GM13977 (cell line): ENCODE results near the gene REC114.
"Not testable (repeated sequence)": the region's sequence is repeated elsewhere in the genome, so short reads cannot be mapped to it uniquely, and the experiment has no call there.

Experiments
- DNase-seq: peaks from one replicate; pipeline ENCODE4 v3.0.0; 2012; ENCODE audit warnings: low spot score
- in situ Hi-C: fragments of 300-500 bp; cut with MboI; formaldehyde crosslinking; loops from one replicate; pipeline ENCODE4 v1.12.0; 2022; ENCODE audit warnings: low sequenced_read_pairs, low pct_unique_long_range_greater_than_20kb, mixed read lengths, inconsistent platforms; ENCODE audit not compliant: unreplicated experiment
- TF ChIP-seq, protein P1 (sequence below): IDR thresholded peaks from 2 replicates; pipeline ENCODE4 v1.5.1; 2012; ENCODE audit warnings: mild to moderate bottlenecking, control low read depth; ENCODE audit not compliant: insufficient read depth; ENCODE audit errors: extremely low read depth, missing control alignments

The REC114 gene

DNA sequence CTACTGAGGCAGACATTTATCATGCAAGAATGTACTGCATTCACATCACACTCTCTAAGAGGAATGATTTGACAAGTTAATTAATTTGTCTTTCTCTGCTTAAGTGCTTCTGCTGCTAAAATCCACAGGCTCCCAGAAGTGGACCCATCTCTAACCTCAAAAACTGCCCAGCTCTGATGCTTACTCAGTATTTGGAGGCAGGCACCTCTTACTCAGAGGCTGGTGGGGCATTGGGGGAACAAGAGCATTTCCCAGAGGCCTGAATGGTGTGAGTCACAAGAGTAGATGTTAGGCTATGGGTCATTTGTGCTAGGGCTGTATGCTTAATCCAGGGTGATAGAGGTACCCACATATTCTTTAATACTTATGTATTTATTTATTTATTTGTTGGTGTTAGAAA, 39.8 kb upstream of the REC114 start:
- TF ChIP-seq, protein P1, sequence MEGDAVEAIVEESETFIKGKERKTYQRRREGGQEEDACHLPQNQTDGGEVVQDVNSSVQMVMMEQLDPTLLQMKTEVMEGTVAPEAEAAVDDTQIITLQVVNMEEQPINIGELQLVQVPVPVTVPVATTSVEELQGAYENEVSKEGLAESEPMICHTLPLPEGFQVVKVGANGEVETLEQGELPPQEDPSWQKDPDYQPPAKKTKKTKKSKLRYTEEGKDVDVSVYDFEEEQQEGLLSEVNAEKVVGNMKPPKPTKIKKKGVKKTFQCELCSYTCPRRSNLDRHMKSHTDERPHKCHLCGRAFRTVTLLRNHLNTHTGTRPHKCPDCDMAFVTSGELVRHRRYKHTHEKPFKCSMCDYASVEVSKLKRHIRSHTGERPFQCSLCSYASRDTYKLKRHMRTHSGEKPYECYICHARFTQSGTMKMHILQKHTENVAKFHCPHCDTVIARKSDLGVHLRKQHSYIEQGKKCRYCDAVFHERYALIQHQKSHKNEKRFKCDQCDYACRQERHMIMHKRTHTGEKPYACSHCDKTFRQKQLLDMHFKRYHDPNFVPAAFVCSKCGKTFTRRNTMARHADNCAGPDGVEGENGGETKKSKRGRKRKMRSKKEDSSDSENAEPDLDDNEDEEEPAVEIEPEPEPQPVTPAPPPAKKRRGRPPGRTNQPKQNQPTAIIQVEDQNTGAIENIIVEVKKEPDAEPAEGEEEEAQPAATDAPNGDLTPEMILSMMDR, result no peak
- in situ Hi-C loops, result no loop called here
- DNase-seq, result no peak

- no peak for DNase-seq
- in situ Hi-C loops, result no loop called here
- TF ChIP-seq, protein P1, result no peak
These were observed 28.1 kb upstream of the REC114 start for GRCh38 chr15:73414876-73415275.

- in situ Hi-C loops, result no loop called here
- DNase-seq, result no peak
- TF ChIP-seq, protein P1, result no peak
These were observed 18.5 kb upstream of the REC114 start for GRCh38 chr15:73424506-73424905.

DNA sequence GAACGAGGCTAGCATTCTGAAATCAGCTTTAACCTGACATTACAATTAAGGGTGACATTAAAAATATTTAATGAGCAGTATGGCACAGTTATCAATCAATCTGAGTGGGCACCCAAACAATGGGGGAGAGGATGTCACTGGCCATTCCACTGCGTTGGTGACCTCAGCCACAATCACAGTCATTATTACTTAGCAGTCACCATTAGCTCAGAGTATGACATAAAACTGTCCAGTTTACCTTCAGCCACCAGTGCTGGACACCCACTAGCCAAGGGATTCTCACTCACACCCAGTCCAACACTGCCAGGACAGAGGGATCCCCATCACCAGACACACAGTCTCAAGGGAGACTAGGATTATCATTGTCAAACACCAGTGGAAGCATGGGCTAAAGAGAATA, 17.5 kb upstream of the REC114 start:
- in situ Hi-C loops, result no loop called here
- TF ChIP-seq, protein P1, result no peak
- DNase-seq, result no peak

DNA sequence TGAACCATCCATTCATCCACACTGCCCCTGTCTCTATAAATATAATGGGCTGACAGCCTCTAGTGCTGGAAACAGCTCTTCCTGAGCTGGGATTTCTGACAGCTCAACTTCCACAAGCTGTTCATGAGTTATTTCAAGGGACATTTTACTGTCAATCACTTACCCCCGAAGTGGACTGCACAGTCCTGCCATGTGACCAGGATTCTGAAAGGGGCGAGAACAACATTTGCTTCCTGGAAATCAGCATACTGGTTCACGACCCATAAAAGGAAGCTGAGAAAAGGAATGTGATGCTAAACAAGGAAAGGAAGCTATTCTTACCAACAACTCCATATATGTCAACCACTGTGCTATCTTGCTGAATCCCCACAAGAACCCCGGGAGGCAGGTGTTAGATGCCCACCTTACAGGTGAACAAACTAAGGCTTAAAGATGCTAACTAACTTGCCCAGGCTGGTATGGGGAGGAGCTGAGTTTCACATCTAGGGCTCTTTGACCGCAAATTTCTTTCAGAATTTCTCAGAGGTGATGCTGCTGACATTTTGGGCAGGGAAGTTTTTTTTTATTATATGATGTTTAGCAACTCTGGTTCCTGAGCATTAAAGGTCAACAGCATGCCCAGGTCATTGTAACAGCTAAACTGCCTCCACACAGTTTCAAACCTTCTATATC, 16.5 kb upstream of the REC114 start:
- in situ Hi-C loops, result no loop called here
- DNase-seq, result no peak
- TF ChIP-seq, protein P1, result no peak

DNA sequence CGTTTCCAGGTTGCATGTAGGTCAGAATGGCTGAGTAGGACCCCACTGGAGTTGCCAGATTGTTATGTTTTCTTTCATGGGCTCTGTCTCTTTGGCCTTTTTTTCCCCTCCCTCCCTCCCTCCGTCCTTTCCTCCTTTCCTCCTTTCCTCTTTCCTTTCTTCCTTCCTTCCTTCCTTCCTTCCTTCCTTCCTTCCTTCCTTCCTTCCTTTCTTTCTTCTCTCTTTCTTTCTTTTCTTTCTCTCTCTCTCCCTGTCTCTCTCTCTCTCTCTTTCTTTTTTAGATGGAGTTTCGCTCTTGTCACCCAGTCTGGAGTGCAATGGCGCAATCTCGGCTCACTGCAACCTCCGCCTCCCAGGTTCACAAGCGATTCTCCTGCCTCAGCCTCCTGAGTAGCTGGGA, 11.6 kb upstream of the REC114 start:
- DNase-seq, in situ Hi-C loops: not testable (repeated sequence)

GRCh38 chr15:73433873-73434272, 9.1 kb upstream of the REC114 start:
- TF ChIP-seq, protein P1, result no peak
- in situ Hi-C loops, result no loop called here
- DNase-seq, result no peak
